Central memory CD4-positive, alpha-beta T cell (primary cell): ENCODE results near the gene PREB.
"Not testable (repeated sequence)": the region's sequence is repeated elsewhere in the genome, so short reads cannot be mapped to it uniquely, and the experiment has no call there.

Source experiments
- DNase-seq: peaks from one replicate; pipeline ENCODE4 v3.0.0; 2022

The PREB gene

GRCh38 chr2:27126252-27126710, 8.2 kb downstream of the PREB start:
- DNase-seq, result no peak

- DNase-seq, result no peak
These were observed 9.3 kb downstream of the PREB start for GRCh38 chr2:27125104-27125503.

GRCh38 chr2:27123302-27124150, 10.9 kb downstream of the PREB start, which contains the start of gene ABHD1:
Gene ABHD1 (plus strand): TSS chr2:27123815. CDS start chr2:27123949, 134 bp downstream.
- DNase-seq, result peak; percentile 58

- no peak for DNase-seq
These were observed 11.6 kb downstream of the PREB start for GRCh38 chr2:27122791-27123190.

GRCh38 chr2:27121906-27122305, 12.5 kb downstream of the PREB start:
- DNase-seq, result no peak

GRCh38 chr2:27119330-27119670, 15.1 kb downstream of the PREB start:
- not testable (repeated sequence) for DNase-seq

GRCh38 chr2:27118525-27119329, 15.7 kb downstream of the PREB start, which contains the start of gene CGREF1:
Gene CGREF1 (minus strand): TSS chr2:27119128. CDS start chr2:27104366, 14,762 bp downstream.
- no peak for DNase-seq

GRCh38 chr2:27117995-27118524, 16.4 kb downstream of the PREB start:
- no peak for DNase-seq

GRCh38 chr2:27115519-27115918, 18.9 kb downstream of the PREB start:
- no peak for DNase-seq

- DNase-seq, result not testable (repeated sequence)
These were observed 22.9 kb downstream of the PREB start for GRCh38 chr2:27111392-27112078.

GRCh38 chr2:27110603-27111352, 23.7 kb downstream of the PREB start:
- DNase-seq, result not testable (repeated sequence)

GRCh38 chr2:27109083-27109482, 25.4 kb downstream of the PREB start:
- no peak for DNase-seq

GRCh38 chr2:27108221-27108620, 26.2 kb downstream of the PREB start:
- no peak for DNase-seq

GRCh38 chr2:27105981-27106380, 28.5 kb downstream of the PREB start:
- no peak for DNase-seq

GRCh38 chr2:27102329-27102728, 32.1 kb downstream of the PREB start:
- DNase-seq, result no peak

GRCh38 chr2:27100036-27100435, 34.4 kb downstream of the PREB start:
- no peak for DNase-seq

GRCh38 chr2:27099334-27099955, 35.0 kb downstream of the PREB start:
- no peak for DNase-seq

GRCh38 chr2:27097341-27097740, 37.1 kb downstream of the PREB start:
- no peak for DNase-seq

GRCh38 chr2:27096748-27097297, 37.6 kb downstream of the PREB start:
- DNase-seq, result no peak

- peak; percentile 26 for DNase-seq
These were observed 38.4 kb downstream of the PREB start for GRCh38 chr2:27095745-27096651.
